Epithelial cell of prostate (primary cell): Measurements from ENCODE around the gene FBXL20.
A peak's percentile ranks its signal among the peaks of the same experiment; 100 is the strongest.
"Not testable (repeated sequence)": the region's sequence is repeated elsewhere in the genome, so short reads cannot be mapped to it uniquely, and the experiment has no call there.

Experiments
- DNase-seq: peaks from one replicate; pipeline ENCODE4 v3.0.0-alpha.2; 2011; ENCODE audit warnings: low read depth, low spot score
- H3K27ac ChIP-seq: fragments of 450-650 bp; 2 replicates; pipeline ENCODE4 v1.5.1; 2017; ENCODE audit warnings: mild to moderate bottlenecking

FBXL20 gene

GRCh38 chr17:39270923-39271322 lies 130.5 kb downstream of the FBXL20 start:
- H3K27ac ChIP-seq: no peak overlapping the region
- no peak for DNase-seq

DNA sequence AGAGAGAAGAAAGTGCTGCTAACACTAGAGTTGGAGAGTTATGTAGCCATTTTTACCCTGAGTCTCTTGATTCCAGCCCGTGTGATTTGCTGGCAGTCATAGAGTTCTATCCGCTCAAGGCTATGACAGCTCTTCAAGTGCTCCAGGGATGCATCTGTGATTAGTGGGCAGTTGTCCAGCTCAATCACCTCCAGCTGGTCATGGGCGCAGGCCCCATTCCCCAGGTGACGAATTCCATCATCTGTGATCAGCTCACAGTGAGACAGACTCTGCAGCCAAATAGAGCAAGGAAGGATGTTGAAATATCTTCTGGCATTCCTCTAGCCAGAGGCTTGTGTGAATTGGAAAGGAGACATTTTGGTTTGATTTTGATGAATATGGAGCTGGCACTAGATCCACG lies 137.3 kb downstream of the FBXL20 start:
- H3K27ac ChIP-seq: no peak overlapping the region
- no peak for DNase-seq

GRCh38 chr17:39261286-39261685 lies 140.1 kb downstream of the FBXL20 start:
- no peak for DNase-seq
- H3K27ac ChIP-seq: no peak overlapping the region

DNA sequence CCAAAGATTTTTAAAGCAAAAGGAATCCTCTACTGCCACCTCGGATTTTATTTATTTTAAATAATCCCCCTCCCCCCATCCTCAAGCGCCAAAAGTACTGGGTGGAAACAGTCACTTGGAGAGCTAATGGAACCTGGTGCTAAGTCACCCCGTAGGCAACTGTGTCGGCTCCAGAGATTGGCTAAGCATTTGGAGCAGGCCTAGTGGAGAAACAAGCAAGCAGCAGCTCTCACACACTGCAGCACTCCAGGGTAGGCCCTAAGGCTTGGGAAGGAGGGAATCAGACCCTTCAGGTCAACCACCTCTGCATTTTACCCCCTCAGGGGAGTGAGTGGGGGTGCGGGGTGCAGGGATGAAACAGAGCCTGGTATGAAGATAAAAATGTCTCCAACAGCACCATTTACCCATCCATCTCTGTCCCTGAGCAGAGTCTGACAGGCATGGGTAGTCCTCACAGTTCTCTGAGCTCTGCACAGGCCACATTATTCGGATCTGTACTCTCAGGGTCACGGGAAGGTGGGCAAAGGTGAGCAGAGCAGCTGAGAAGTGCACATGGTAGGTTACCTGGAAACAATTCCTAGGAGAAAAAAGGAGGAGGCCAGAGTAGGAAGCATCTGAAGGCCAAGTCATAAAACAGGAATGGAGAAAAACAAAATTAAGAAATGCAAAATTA lies 148.5 kb downstream of the FBXL20 start:
- no peak for DNase-seq
- H3K27ac ChIP-seq: no peak overlapping the region

DNA sequence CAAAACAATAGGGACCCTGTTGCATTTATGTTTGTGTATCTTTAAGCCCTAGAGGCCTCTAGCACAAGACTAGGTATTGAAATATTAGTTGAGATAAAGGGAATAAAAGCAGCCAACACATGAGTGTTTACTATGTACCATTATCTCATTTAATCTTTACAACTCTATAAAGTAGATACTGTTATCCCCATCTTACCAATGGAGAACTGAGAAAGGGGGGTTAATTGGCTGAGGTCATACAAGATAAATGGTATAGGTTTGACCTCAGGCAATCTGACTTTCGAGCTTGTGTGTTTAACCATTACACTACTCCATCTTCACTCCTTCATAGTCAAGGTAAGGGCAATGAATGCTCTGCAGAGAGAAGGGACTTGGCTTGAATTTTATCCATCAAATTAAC lies 149.4 kb downstream of the FBXL20 start:
- no peak for DNase-seq
- H3K27ac ChIP-seq: no peak overlapping the region

DNA sequence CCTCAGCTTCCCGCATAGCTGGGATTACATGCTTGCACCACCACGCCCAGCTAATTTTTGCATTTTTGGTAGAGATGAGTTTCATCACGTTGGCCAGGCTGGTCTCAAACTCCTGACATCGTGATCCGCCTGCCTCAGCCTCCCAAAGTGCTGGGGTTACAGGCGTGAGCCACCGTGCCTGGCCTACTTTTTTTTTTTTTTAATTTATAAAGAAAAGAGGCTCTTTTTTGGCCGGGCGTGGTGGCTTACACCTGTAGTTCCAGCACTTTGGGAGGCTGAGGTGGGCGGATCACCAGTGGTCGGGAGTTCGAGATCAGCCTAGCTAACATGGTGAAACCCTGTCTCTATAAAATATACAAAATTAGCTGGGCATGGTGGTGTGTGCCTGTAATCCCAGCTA lies 151.3 kb downstream of the FBXL20 start:
- DNase-seq: not testable (repeated sequence)

GRCh38 chr17:39246274-39246673 lies 155.2 kb downstream of the FBXL20 start:
- no peak overlapping the region for H3K27ac ChIP-seq
- no peak for DNase-seq

More for the DNA sequence above, 151.3 kb downstream of the FBXL20 start:
- H3K27ac ChIP-seq: not testable (repeated sequence)

GRCh38 chr17:39244600-39245570 lies 156.5 kb downstream of the FBXL20 start:
- peak overlapping the region; percentile 36 for H3K27ac ChIP-seq
- DNase-seq: peak; percentile 31

GRCh38 chr17:39244016-39244599 lies 157.3 kb downstream of the FBXL20 start:
- H3K27ac ChIP-seq: no peak overlapping the region
- no peak for DNase-seq

DNA sequence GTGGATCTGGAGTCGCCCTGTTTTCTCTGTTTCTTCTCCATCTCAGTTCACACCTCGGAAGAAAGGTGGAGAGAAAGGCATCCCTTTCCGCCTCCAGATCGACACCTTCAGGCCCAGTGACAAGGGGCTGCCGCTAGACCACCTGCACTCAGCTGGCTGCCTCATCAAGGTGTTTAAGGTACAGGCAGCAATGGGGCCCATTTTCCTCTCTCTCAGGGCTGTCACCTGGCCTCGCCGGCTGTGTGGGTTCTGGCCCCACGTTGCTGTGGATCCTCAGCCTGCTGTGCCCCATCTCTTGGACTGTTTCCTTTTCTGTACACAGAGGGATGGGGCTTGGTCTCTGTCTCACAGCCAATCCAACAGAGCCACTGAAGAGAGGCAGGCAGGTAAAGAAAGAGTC lies 158.3 kb downstream of the FBXL20 start:
- no peak overlapping the region for H3K27ac ChIP-seq
- no peak for DNase-seq

DNA sequence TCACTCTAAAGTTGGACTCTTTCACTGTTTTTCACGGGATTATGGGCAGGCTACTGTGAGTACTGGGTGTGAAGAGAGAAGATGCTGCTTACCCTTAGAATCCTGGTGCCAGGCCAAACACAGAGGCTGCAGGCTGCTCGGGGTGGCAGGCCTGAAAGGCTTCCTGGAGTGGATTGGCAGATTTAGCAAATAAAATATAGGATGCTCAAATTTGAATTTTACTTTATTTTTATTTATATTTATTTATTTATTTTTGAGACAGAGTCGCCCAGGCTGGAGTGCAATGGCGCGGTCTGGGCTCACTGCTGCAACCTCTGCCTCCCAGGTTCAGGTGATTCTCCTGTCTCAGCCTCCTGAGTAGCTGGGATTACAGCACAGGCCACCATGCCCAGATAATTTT lies 160.8 kb downstream of the FBXL20 start:
- no peak overlapping the region for H3K27ac ChIP-seq
- DNase-seq: no peak

GRCh38 chr17:39239640-39240314 lies 161.6 kb downstream of the FBXL20 start:
- no peak overlapping the region for H3K27ac ChIP-seq
- no peak for DNase-seq

DNA sequence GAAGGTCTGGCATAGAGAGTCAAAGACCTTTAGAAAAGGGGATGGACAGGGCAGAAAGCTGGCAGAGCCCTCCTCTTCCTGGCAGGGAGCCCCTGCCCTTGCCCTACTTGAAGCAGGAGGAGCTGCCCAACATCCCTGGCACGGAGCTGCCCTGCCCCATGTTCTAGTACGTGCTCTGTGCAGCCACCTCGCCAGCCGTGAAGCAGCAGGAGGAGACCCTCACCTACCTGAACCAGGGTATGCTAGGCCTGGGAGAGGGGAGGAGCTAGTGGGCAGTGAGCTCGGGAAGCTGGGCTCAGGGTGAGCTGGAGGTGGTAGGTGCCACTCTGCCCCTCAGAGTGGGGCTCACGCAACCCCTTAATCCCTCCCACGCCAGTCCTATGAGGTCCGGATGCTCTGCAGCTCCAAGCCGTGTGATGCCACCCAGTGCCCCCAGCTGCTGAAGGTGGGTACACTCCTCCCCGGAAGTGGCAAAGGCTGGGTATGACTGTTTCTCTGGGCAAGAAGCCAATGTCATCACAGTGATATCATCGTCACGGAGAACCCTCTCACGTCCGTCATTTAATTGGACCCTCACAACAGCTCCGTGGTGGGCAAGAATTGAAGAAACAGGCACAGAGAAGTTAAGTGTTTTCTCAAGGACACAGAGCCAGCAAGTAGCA lies 163.0 kb downstream of the FBXL20 start:
- H3K27ac ChIP-seq: no peak overlapping the region
- peak; percentile 31 for DNase-seq

DNA sequence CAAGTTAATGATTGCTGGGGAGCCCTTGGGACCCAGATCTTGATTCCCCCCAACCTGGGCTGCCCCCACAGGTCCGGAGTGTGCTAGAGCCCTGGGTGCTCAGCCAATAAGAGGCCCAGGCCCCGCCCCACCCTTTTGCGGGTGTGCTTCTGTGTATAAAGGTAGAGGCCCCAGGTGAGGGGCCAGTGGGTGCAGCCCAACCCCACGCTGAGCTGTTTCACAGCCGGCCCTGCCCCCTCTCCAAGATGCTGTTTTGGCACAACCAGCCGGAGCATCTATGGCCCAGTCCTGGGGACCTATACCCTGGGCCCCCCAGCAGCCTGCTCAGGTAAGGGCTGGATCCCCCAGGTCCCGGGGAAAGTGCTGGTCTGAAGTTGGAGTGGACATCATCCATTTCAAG lies 163.8 kb downstream of the FBXL20 start:
- DNase-seq: no peak
- H3K27ac ChIP-seq: no peak overlapping the region

DNA sequence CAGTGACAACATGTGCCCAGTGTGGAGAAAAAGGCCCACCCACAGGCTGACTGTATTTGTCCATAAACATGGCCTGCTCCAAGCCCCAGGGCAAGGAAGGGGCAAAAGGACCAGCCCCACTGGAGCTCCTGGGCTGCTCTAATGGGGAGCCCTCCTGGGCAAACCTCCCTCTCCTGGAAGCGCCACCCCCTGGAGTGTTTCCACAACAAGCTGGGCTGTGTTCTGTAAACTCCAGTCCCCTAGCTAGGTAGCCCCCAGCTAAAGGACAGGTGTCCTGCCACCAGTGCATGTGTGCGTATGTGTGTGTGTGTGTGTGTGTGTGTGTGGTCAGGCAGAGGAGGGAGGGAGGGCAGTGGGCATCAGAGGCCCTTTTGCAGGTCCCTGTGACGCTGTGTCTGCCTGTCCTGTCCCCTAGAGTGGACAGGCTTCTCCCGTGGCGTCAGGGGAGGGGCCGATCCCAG lies 164.4 kb downstream of the FBXL20 start:
- DNase-seq: no peak
- no peak overlapping the region for H3K27ac ChIP-seq

- no peak overlapping the region for H3K27ac ChIP-seq
- no peak for DNase-seq
Measured at GRCh38 chr17:39236450-39236927, 164.9 kb downstream of the FBXL20 start.

DNA sequence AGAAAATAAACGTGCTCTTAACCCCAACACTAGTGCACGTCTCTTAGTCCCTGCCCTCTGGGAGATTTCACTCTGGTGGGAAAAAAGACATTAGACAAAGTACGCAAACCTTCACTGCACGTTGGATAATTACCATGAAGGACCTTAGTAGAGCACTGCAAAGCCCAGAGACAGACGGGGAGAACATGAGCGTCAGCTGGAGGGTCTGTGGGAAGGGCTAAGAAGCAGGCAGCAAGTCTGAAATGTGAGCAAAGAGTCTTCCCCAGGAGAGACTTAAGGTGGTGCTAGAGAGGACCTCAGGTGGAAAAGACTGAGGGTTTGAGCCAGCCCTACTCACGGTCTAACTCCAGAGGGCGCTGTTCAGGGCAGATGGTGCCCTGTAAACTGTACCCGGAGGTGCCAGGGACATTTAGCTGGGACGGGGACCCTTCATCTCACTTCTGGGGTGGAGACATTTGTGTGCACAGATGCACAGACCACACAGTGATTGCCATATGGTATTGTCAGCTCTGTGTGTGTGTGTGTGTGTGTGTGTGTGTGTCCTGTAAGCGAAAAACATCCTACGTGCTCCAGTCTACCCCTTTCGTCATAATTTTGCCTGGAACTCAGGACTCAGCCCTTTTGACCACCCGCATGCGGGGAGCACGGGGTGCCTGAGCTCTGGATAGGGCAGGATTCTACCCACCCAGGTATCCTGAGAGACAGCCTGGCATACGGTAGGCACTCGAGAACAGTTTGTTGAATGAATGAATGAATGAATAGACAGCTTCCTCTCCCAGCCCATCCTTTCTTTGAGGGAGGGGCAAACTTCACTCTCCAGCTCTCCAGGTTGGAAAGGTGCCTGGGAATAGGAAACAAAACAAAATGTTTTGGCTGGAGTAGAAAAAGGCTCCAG lies 165.6 kb downstream of the FBXL20 start:
- H3K27ac ChIP-seq: no peak overlapping the region
- DNase-seq: peak; percentile 26

GRCh38 chr17:39231591-39232551 lies 169.6 kb downstream of the FBXL20 start:
- DNase-seq: no peak
- H3K27ac ChIP-seq: no peak overlapping the region
